ENCODE data around the gene VPS26C.

The VPS26C gene

GRCh38 chr21:37273440-37273839, 6.3 kb upstream of the VPS26C start:
- Mint-ChIP-seq H3K27ac (peak overlapping the region; percentile 4), H3K4me3 (no peak overlapping the region), H3K9me3 (peaks cover 3% of the 10 kb centered on the region), H3K36me3 (peaks cover 10% of the 10 kb centered on the region), H3K4me1 (peaks cover 21% of the 10 kb centered on the region), H3K27me3 (peaks cover 13% of the 10 kb centered on the region)
- ATAC-seq = no peak

GRCh38 chr21:37272897-37273296, 5.8 kb upstream of the VPS26C start:
- Mint-ChIP-seq H3K27ac (no peak overlapping the region), H3K27me3 (peaks cover 13% of the 10 kb centered on the region), H3K36me3 (peaks cover 10% of the 10 kb centered on the region), H3K4me1 (peaks cover 21% of the 10 kb centered on the region), H3K9me3 (peaks cover 3% of the 10 kb centered on the region), H3K4me3 (no peak overlapping the region)
- no peak for ATAC-seq

- no peak for ATAC-seq
- peaks cover 21% of the 10 kb centered on the region for H3K4me1 Mint-ChIP-seq
- H3K36me3 Mint-ChIP-seq = peaks cover 10% of the 10 kb centered on the region
- peaks cover 3% of the 10 kb centered on the region for H3K9me3 Mint-ChIP-seq
- no peak overlapping the region for H3K27ac Mint-ChIP-seq
- H3K27me3 Mint-ChIP-seq = peaks cover 13% of the 10 kb centered on the region
- H3K4me3 Mint-ChIP-seq = no peak overlapping the region
These were observed 3.6 kb upstream of the VPS26C start for GRCh38 chr21:37270576-37271365.

- Mint-ChIP-seq H3K36me3 (peaks cover 10% of the 10 kb centered on the region), H3K9me3 (peaks cover 3% of the 10 kb centered on the region), H3K27me3 (peaks cover 13% of the 10 kb centered on the region), H3K4me1 (peaks cover 26% of the 10 kb centered on the region), H3K27ac (peak overlapping the region; percentile 98), H3K4me3 (peak overlapping the region; percentile 94)
- ATAC-seq = no peak
These were observed 2.3 kb upstream of the VPS26C start for GRCh38 chr21:37269481-37269880.

- Mint-ChIP-seq H3K27me3 (peaks cover under 1% of the 10 kb centered on the region), H3K9me3 (peaks cover 3% of the 10 kb centered on the region), H3K4me3 (peak overlapping the region; percentile 94), H3K27ac (peak overlapping the region; percentile 98), H3K4me1 (peaks cover 15% of the 10 kb centered on the region), H3K36me3 (peaks cover 10% of the 10 kb centered on the region)
- ATAC-seq = no peak
These were observed 1.0 kb upstream of the VPS26C start for GRCh38 chr21:37268186-37268503.

GRCh38 chr21:37266515-37267221, 466 bp downstream of the VPS26C start:
- Mint-ChIP-seq H3K4me1 (peaks cover 15% of the 10 kb centered on the region), H3K36me3 (peaks cover 10% of the 10 kb centered on the region), H3K9me3 (peaks cover 3% of the 10 kb centered on the region), H3K27ac (peak overlapping the region; percentile 98), H3K4me3 (peak overlapping the region; percentile 94), H3K27me3 (no peaks in the 10 kb centered on the region)
- peak; percentile 45 for ATAC-seq

- Mint-ChIP-seq H3K4me3 (no peak overlapping the region), H3K9me3 (no peaks in the 10 kb centered on the region), H3K27me3 (no peaks in the 10 kb centered on the region), H3K36me3 (no peaks in the 10 kb centered on the region), H3K4me1 (peaks cover 14% of the 10 kb centered on the region), H3K27ac (no peak overlapping the region)
- no peak for ATAC-seq
These were observed 2.3 kb downstream of the VPS26C start for GRCh38 chr21:37264808-37265207.

GRCh38 chr21:37263827-37264600, 3.1 kb downstream of the VPS26C start:
- Mint-ChIP-seq H3K36me3 (no peaks in the 10 kb centered on the region), H3K4me1 (peaks cover 6% of the 10 kb centered on the region), H3K9me3 (no peaks in the 10 kb centered on the region), H3K27ac (no peak overlapping the region), H3K4me3 (no peak overlapping the region), H3K27me3 (no peaks in the 10 kb centered on the region)
- no peak for ATAC-seq

GRCh38 chr21:37259426-37259825, 7.7 kb downstream of the VPS26C start:
- Mint-ChIP-seq H3K27me3 (no peaks in the 10 kb centered on the region), H3K36me3 (no peaks in the 10 kb centered on the region), H3K27ac (no peak overlapping the region), H3K4me1 (peaks cover 16% of the 10 kb centered on the region), H3K4me3 (no peak overlapping the region), H3K9me3 (no peaks in the 10 kb centered on the region)
- ATAC-seq = no peak

- ATAC-seq = peak; percentile 85
- no peaks in the 10 kb centered on the region for H3K27me3 Mint-ChIP-seq
- peak overlapping the region; percentile 83 for H3K27ac Mint-ChIP-seq
- H3K4me1 Mint-ChIP-seq = peaks cover 21% of the 10 kb centered on the region
- H3K36me3 Mint-ChIP-seq = no peaks in the 10 kb centered on the region
- no peaks in the 10 kb centered on the region for H3K9me3 Mint-ChIP-seq
- peak overlapping the region; percentile 75 for H3K4me3 Mint-ChIP-seq
These were observed 8.9 kb downstream of the VPS26C start for GRCh38 chr21:37257967-37258877.

GRCh38 chr21:37257511-37257966, 9.6 kb downstream of the VPS26C start:
- no peaks in the 10 kb centered on the region for H3K27me3 Mint-ChIP-seq
- ATAC-seq = peak; percentile 79
- H3K36me3 Mint-ChIP-seq = no peaks in the 10 kb centered on the region
- H3K4me3 Mint-ChIP-seq = peak overlapping the region; percentile 75
- H3K4me1 Mint-ChIP-seq = peaks cover 21% of the 10 kb centered on the region
- H3K9me3 Mint-ChIP-seq = no peaks in the 10 kb centered on the region
- peak overlapping the region; percentile 83 for H3K27ac Mint-ChIP-seq

- no peak overlapping the region for H3K4me3 Mint-ChIP-seq
- no peaks in the 10 kb centered on the region for H3K27me3 Mint-ChIP-seq
- H3K27ac Mint-ChIP-seq = no peak overlapping the region
- peaks cover 35% of the 10 kb centered on the region for H3K4me1 Mint-ChIP-seq
- H3K9me3 Mint-ChIP-seq = no peaks in the 10 kb centered on the region
- no peak for ATAC-seq
- H3K36me3 Mint-ChIP-seq = peaks cover 5% of the 10 kb centered on the region
These were observed 13.1 kb downstream of the VPS26C start for GRCh38 chr21:37253991-37254390.

- peaks cover 15% of the 10 kb centered on the region for H3K36me3 Mint-ChIP-seq
- H3K4me3 Mint-ChIP-seq = no peak overlapping the region
- no peak for ATAC-seq
- no peaks in the 10 kb centered on the region for H3K27me3 Mint-ChIP-seq
- no peaks in the 10 kb centered on the region for H3K9me3 Mint-ChIP-seq
- peaks cover 44% of the 10 kb centered on the region for H3K4me1 Mint-ChIP-seq
- H3K27ac Mint-ChIP-seq = no peak overlapping the region
These were observed 15.9 kb downstream of the VPS26C start for GRCh38 chr21:37251294-37251634.

GRCh38 chr21:37249112-37249904, 17.8 kb downstream of the VPS26C start:
- no peaks in the 10 kb centered on the region for H3K27me3 Mint-ChIP-seq
- H3K4me3 Mint-ChIP-seq = no peak overlapping the region
- H3K36me3 Mint-ChIP-seq = peaks cover 32% of the 10 kb centered on the region
- peaks cover 62% of the 10 kb centered on the region for H3K4me1 Mint-ChIP-seq
- no peaks in the 10 kb centered on the region for H3K9me3 Mint-ChIP-seq
- no peak overlapping the region for H3K27ac Mint-ChIP-seq
- no peak for ATAC-seq

Data from stimulated activated memory B cell treated with anti-CD40 and anti-IgM and Interleukin-4, amounts not matched to agents 10 μg/mL and 1 μg/mL and 100 μg/mL, for 72 hours (primary cell).